TTC549 (cell line): ENCODE data around the gene BAZ1A.
A peak's percentile ranks its signal among the peaks of the same experiment; 100 is the strongest.
"Not testable (repeated sequence)": the region's sequence is repeated elsewhere in the genome, so short reads cannot be mapped to it uniquely, and the experiment has no call there.

ENCODE experiments used
- FAIRE-seq: peaks from 2 replicates; lab custom pipeline; 2012; peaks lifted over from hg19 to GRCh38; lab: Jason Lieb, UNC

The BAZ1A gene

DNA sequence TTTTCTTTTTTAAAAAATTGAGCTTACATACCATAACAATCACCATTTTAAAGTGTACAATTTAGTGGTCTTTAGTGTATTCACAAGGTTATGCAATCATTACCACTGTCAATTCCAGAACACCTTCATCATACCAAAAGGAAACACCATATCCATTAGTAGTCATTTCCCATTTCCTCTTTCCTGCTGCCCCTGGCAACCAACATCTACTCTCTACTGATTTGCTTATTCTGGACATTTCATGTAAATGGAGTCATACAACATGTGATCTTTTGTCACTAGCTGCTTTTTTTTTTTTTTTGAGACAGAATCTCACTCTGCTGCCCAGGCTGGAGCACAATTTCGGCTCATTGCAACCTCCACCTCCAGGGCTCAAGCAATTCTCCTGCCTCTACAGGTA, 93.9 kb downstream of the BAZ1A start:
- FAIRE-seq = no peak

DNA sequence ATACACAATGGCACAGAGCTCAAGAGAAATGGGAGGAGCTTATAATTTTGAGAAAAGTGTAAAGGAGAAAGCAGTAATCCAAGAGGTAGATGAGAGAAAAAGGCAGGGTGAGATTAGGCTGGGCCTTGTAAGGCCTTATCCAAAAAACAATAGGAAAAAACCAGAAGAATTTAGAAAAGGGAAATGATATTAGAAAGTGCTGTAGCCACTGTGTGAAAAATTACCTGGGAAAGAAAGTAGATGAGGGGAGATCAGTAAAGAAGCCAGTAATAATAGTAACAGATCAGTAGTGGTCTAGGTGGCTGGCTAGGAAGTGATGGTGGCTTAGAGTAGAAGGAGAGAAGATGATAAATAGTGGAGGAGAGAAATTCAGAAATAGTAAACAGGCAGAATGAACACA, 94.5 kb downstream of the BAZ1A start:
- FAIRE-seq = no peak

- FAIRE-seq = no peak
Observed at GRCh38 chr14:34778744-34779143, 96.4 kb downstream of the BAZ1A start.

- FAIRE-seq = no peak
Observed at GRCh38 chr14:34776611-34777010, 98.5 kb downstream of the BAZ1A start.

GRCh38 chr14:34775922-34776321, 99.2 kb downstream of the BAZ1A start:
- FAIRE-seq = no peak

- no peak for FAIRE-seq
Observed at GRCh38 chr14:34775342-34775741, 99.8 kb downstream of the BAZ1A start.

DNA sequence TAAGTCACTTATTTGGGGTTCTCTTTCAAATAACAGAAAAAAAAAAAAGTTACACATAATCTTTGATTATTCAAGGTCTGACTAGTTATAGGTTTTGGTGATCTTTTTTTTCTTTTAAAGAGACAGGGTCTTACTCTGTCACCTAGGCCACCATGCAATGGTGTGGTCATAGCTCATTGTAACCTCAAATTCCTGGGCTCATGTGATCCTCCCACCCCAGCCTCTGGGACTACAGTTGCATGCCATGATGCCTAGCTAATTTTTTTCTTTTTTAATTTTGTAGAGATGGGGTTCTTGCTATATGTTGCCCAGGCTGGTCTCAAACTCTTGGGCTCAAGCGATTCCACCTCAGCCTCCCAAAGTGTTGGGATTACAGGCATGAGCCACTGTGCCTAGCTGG, 104.3 kb downstream of the BAZ1A start:
- FAIRE-seq = no peak

DNA sequence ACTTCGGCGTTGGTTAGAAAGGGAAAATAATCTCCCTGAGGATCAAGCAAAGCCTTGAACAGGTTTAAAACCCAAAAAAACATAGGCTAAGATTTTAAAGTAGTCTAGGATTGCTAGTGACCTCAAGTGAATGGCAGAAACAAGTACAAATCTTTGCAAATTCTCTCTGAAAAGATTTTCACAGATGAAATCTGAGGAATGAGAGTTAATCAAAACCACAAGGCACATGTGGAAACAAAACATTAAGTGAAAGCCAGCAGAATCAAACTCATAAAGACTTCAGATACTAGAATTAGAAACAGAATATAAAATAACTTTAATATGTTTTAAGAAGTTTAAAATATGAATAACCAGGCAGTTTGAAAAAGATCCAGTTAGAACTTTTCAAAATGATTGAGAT, 108.6 kb downstream of the BAZ1A start:
- FAIRE-seq = no peak

- FAIRE-seq = no peak
Observed at GRCh38 chr14:34766060-34766459, 109.1 kb downstream of the BAZ1A start.

DNA sequence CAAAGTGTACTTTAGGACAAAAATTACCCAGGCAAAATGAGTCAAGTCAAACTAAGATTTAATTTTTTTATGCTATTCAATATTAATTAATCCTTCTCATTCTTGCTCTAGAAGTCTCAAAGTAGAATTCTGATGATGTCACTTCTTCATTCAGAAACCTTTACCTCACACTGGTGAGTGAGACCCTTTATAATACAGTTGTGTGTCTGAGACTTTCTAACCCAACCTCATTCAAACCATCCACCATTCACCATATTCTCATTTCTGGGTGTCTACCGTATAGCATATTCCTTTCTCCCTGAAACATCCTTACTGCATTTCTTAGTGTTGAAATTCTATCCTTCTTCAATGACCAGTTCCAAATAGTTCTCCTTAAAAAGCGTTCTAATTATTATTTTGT, 119.9 kb downstream of the BAZ1A start:
- FAIRE-seq = no peak

GRCh38 chr14:34754687-34755086, 120.5 kb downstream of the BAZ1A start:
- FAIRE-seq = no peak

DNA sequence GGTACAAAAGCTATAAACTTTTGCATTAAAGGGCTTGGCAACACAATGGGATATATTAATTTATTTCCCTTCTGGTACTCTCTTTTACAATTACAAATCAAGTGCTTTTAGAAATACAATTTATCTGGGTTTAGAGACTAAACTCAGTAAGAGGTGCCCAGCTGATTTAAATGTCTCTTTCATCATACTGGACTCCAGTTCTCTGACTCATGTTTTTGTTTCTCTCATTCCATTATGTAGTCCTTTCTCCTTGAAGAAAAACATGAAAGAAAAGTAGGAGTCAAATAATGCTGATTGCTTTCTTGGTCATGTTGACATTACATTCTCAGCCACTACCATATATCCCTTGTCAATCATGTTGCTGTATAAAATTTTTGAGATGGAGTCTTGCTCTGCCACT, 124.5 kb downstream of the BAZ1A start:
- no peak for FAIRE-seq

DNA sequence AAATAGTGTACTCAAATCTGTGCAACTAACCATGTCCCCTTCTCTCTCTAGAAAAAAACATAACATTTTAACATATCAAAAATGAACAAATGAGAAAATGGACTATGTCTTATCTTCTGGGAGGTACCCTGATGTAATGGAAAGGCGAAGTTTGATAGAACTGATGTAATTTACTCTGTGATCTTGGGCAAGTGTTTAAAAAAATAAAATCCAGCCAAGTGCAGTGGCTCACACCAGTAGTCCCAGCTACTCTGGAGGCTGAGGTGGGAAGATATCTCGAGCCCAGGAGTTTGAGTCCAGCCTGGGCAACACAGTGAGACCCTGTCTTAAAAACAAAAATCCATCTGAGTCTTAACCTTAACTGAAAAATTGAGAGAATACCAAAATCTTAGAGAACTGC, 124.9 kb downstream of the BAZ1A start:
- FAIRE-seq = no peak

GRCh38 chr14:34749408-34749807, 125.8 kb downstream of the BAZ1A start:
- FAIRE-seq = no peak

DNA sequence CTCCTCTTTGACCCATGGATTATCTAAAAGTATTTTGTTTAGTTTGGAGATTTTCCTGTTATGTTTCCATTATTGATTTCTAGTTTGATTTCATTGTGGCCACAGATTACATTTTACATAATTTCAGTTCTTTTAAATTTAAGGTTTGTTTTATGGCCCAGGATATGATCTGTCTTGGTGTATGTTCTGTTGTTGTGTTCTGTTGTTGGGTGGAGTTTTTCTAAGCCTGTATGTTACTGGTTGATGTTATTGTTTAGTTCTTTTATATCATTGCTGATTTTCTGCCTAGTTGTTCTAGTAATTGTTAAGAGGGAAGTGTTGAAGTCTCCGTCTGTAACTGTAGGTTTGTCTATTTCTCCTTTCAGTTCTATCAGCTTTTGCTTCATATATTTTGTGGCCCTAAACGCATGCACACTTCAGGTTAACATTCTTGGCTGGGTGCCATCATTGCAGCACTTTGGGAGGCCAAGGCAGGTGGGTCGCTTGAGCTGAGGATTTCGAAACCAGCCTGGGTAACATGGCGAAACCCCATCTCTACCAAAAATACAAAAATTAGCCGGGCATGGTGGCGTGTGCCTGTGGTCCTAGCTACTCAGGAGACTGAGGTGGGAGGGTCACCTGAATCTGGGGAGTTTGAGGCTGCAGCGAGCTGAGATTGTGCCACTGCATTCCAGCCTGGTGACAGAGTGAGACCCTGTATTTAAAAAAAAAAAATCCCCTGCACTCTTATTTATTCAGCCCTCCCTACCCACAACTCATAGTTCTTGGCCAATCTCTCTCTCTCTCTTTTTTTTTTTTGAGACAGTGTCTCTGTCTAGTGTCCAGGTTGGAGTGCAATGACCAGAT, 132.7 kb downstream of the BAZ1A start:
- no peak for FAIRE-seq

DNA sequence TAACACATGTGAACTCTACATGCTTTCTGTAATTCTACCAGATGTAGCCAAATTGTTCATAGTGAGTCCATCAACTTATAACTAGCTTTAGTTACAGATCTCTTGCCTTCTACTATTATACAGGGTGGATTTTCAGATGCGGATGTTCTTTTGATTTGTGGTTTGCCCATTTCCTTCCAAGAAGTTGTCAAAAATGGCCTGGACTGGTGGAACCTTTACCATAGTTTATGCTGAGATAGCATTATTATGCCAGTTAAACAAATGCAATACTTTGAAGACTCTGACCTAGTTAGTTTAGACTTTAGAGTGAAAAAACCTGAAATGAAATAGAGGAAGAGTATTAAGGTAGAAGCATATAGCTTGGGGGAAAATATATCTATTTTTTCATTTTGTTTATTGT, 133.3 kb downstream of the BAZ1A start:
- FAIRE-seq = no peak

GRCh38 chr14:34740139-34740538, 135.0 kb downstream of the BAZ1A start:
- not testable (repeated sequence) for FAIRE-seq

DNA sequence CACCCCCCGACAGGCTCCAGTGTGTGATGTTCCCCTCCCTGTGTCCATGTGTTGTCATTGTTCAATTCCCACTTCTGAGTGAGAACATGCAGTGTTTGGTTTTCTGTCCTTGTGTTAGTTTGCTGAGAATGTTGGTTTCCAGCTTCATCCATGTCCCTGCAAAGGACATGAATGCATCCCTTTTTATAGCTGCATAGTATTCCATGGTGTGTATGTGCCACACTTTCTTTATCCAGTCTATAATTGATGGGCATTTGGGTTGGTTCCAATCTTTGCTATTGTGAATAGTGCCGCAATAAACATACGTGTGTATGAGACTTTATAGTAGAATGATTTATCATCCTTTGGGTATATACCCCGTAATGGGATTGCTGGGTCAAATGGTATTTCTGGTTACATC, 138.1 kb downstream of the BAZ1A start:
- FAIRE-seq = not testable (repeated sequence)

GRCh38 chr14:34733245-34733644, 141.9 kb downstream of the BAZ1A start:
- FAIRE-seq = no peak

GRCh38 chr14:34732802-34733201, 142.4 kb downstream of the BAZ1A start:
- FAIRE-seq = no peak

DNA sequence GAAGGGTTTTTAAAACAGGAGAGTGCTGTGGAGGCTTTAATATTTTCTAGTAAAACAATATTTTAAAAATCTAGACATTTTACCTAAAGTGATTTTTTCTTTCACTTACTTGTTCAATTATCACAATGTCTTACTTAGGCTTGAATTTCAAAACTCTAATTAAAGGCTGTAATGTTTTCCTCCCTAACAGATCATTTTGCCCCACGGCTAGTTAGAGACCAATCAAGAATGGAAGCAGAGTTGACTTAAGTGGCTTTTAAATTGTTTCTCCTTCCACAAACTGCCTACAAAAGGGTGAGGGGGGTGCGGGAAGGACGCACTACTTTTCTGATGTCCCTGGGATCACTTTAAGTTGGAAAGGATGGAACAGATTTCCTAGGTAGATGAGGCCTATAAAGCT, 151.3 kb downstream of the BAZ1A start:
- FAIRE-seq = no peak

- peak; percentile 42 for FAIRE-seq
Observed at GRCh38 chr14:34722723-34723545, 152.2 kb downstream of the BAZ1A start.

DNA sequence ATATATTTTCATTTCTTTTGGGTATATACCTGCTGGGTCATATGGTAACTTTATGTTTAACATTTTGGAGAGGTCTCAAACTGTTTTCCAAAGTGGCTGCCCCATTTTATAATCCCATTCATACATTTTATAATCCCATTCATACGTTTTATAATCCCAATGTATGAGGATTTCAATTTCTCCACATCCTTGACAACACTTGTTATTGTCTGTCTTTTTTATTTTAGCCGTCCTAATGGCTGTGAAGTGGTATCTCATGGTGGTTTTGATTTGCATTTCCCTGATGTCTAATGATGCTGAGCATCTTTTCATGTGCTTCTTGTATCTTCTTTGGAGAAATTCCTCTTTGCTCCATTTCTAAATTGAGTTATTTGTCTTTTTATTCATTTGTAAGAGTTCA, 154.0 kb downstream of the BAZ1A start:
- no peak for FAIRE-seq
